Bronchial epithelial cell (primary cell): Measurements from ENCODE around the gene MYRIP. TPM values are rescaled to one million over a fixed set of nuclear protein-coding genes. Genes with fewer than 3 reads are reported as not detected.

Source experiments
- DNase-seq: peaks from one replicate; pipeline ENCODE4 v3.0.0-alpha.2; 2010; ENCODE audit warnings: low read depth
- FAIRE-seq: peaks from 2 replicates; lab custom pipeline; 2011; peaks lifted over from hg19 to GRCh38; lab: Jason Lieb, UNC
- H3K27me3 ChIP-seq: 2 replicates; pipeline ENCODE4 v1.5.1; 2011; ENCODE audit warnings: low read length; ENCODE audit not compliant: control insufficient read depth, insufficient read depth
- H3K36me3 ChIP-seq: 2 replicates; pipeline ENCODE4 v1.5.1; 2011; ENCODE audit warnings: low read length; ENCODE audit not compliant: control insufficient read depth, insufficient read depth
- H3K4me3 ChIP-seq: 2 replicates; pipeline ENCODE4 v1.5.1; 2011; ENCODE audit warnings: mild to moderate bottlenecking, low read depth, low read length, control low read depth
- CTCF ChIP-seq: IDR thresholded peaks from 2 replicates; pipeline ENCODE4 v1.5.1; 2011; ENCODE audit warnings: mild to moderate bottlenecking, moderate library complexity, low read length, control low read depth, inconsistent platforms; ENCODE audit not compliant: insufficient read depth, severe bottlenecking
- total RNA-seq: library from RNA; depleted of rRNA; stranded (reverse); fragments of >200 nt; gene quantifications from 2 replicates; pipeline ENCODE4 v1.2.1, GENCODE V29; 2014

The MYRIP gene
- total RNA-seq, 1 donor from 2014 or later: not detected

- DNase-seq: no peak
- H3K27me3 ChIP-seq: no peaks in the 10 kb centered on the region
- no peaks in the 10 kb centered on the region for H3K36me3 ChIP-seq
- TF ChIP-seq CTCF: no peak
- no peak overlapping the region for H3K4me3 ChIP-seq
- no peak for FAIRE-seq
These were observed 236.7 kb downstream of the MYRIP start for GRCh38 chr3:40046149-40046548.

GRCh38 chr3:40047406-40047805, 238.0 kb downstream of the MYRIP start:
- TF ChIP-seq CTCF: no peak
- Histone ChIP-seq H3K27me3 (no peaks in the 10 kb centered on the region), H3K4me3 (no peak overlapping the region), H3K36me3 (no peaks in the 10 kb centered on the region)
- DNase-seq (no peak), FAIRE-seq (no peak)

- no peaks in the 10 kb centered on the region for H3K27me3 ChIP-seq
These were observed 244.3 kb downstream of the MYRIP start for GRCh38 chr3:40053663-40054062.

GRCh38 chr3:40054568-40055222, 245.3 kb downstream of the MYRIP start:
- DNase-seq: no peak
- Histone ChIP-seq H3K4me3 (no peak overlapping the region), H3K27me3 (no peaks in the 10 kb centered on the region), H3K36me3 (no peaks in the 10 kb centered on the region)
- FAIRE-seq: no peak
- TF ChIP-seq CTCF: no peak

More at GRCh38 chr3:40053663-40054062, 244.3 kb downstream of the MYRIP start:
- no peak for TF ChIP-seq CTCF
- Histone ChIP-seq H3K36me3 (no peaks in the 10 kb centered on the region), H3K4me3 (no peak overlapping the region)
- FAIRE-seq (no peak), DNase-seq (no peak)

- Histone ChIP-seq H3K4me3 (no peak overlapping the region), H3K36me3 (no peaks in the 10 kb centered on the region), H3K27me3 (no peaks in the 10 kb centered on the region)
- FAIRE-seq (no peak), DNase-seq (no peak)
- TF ChIP-seq CTCF: no peak
These were observed 246.0 kb downstream of the MYRIP start for GRCh38 chr3:40055361-40055760.

- TF ChIP-seq CTCF: no peak
These were observed 246.5 kb downstream of the MYRIP start for GRCh38 chr3:40055956-40056355.

More at GRCh38 chr3:40055956-40056355, 246.5 kb downstream of the MYRIP start:
- DNase-seq: no peak
- no peaks in the 10 kb centered on the region for H3K27me3 ChIP-seq
- no peaks in the 10 kb centered on the region for H3K36me3 ChIP-seq
- H3K4me3 ChIP-seq: no peak overlapping the region
- FAIRE-seq: no peak
